KOPT-K1 (cell line): ENCODE data around the gene LRRC8A.

Experiments
- H3K27ac ChIP-seq: fragments of 200-600 bp; sonication (generic); 2 replicates; pipeline ENCODE4 v1.5.1; 2016; ENCODE audit warnings: antibody characterized with exemption, mild to moderate bottlenecking, low read depth, low read length; ENCODE audit not compliant: poor library complexity, severe bottlenecking
- H3K36me3 ChIP-seq: fragments of 200-600 bp; sonication (generic); 2 replicates; pipeline ENCODE4 v1.5.1; 2017; ENCODE audit warnings: antibody characterized with exemption, mild to moderate bottlenecking, low read length, moderate library complexity; ENCODE audit not compliant: insufficient read depth
- H3K9me3 ChIP-seq: fragments of 200-600 bp; sonication (generic); 2 replicates; pipeline ENCODE4 v1.5.1; 2017; ENCODE audit warnings: antibody characterized with exemption, low read length, mild to moderate bottlenecking; ENCODE audit not compliant: insufficient read depth, poor library complexity, severe bottlenecking

LRRC8A gene

DNA sequence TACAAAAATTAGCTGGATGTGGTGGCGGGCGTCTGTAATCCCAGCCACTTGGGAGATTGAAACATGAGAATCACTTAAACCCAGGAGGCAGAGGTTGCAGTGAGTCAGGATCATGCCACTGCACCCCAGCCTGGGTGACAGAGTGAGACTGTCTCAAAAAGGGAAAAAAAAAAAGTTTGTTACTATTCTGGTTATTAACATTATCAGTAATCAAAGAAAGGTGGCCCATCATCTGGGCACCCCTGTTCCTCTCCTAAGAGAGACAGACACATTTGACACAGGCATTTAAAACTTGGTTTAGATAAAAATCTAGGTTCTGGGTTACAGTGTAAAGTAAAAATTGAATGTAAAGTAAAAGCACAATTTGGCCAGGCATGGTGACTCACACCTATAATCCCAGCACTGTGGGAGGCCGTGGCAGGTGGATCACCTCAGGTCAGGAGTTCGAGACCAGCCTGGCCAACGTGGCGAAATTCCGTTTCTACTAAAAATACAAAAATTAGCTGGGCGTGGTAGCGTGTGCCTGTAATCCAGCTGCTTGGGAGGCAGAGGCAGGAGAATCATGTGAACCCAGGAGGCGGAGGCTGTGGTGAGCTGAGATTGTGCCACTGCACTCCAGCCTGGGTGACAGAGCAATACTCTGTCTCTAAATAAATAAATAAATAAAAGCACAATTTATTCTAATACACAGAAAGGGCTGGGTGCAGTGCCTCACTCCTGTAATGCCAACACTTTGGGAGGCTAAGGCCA lies 22.1 kb downstream of the LRRC8A start:
- Histone ChIP-seq H3K36me3 (peaks cover 26% of the 10 kb centered on the region), H3K27ac (no peak overlapping the region), H3K9me3 (no peaks in the 10 kb centered on the region)

DNA sequence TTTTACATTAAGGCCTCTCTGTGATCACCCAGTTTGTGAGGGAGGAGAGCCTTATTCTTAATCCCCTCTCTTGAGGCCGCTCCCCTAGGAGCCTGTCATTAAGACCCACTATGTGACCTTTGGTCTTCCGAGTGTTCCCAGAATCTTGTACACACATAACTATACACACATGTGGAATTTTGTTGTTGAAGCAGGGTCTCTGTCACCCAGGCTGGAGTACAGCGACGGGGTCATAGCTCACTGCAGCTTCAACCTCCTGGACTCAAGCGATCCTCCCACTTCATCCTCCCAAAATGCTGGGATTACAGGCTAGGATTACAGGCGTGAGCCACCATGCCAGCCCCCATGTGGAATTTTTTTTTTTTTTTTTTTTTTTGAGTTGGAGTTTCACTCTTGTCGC lies 24.0 kb downstream of the LRRC8A start:
- no peak overlapping the region for H3K27ac ChIP-seq
- H3K36me3 ChIP-seq, result peaks cover 42% of the 10 kb centered on the region
- no peaks in the 10 kb centered on the region for H3K9me3 ChIP-seq

DNA sequence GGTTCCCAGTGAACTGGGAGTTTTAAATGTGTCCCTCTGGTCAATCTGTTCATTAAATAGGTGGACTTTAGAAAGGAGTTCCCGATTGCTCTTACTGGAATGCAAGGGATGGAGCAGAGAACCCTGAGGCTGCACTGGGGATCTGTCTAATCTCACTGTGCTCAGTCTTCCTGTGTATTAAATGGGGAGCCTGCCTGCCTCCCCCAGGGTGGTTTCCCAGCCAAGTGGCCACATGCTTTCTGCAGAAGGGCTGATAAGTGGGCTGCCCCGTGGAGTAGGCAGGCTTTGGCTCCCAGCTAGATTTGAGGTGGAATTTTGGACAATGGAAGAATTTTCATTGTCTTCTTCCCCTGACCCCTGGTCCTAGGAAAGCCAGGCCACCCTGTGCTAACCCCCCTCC lies 24.8 kb downstream of the LRRC8A start:
- Histone ChIP-seq H3K36me3 (peaks cover 43% of the 10 kb centered on the region), H3K27ac (no peak overlapping the region), H3K9me3 (no peaks in the 10 kb centered on the region)

DNA sequence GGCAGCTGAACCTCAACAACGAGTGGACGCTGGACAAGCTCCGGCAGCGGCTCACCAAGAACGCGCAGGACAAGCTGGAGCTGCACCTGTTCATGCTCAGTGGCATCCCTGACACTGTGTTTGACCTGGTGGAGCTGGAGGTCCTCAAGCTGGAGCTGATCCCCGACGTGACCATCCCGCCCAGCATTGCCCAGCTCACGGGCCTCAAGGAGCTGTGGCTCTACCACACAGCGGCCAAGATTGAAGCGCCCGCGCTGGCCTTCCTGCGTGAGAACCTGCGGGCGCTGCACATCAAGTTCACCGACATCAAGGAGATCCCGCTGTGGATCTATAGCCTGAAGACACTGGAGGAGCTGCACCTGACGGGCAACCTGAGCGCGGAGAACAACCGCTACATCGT lies 26.4 kb downstream of the LRRC8A start:
- Histone ChIP-seq H3K27ac (no peak overlapping the region), H3K9me3 (no peaks in the 10 kb centered on the region), H3K36me3 (peaks cover 56% of the 10 kb centered on the region)

DNA sequence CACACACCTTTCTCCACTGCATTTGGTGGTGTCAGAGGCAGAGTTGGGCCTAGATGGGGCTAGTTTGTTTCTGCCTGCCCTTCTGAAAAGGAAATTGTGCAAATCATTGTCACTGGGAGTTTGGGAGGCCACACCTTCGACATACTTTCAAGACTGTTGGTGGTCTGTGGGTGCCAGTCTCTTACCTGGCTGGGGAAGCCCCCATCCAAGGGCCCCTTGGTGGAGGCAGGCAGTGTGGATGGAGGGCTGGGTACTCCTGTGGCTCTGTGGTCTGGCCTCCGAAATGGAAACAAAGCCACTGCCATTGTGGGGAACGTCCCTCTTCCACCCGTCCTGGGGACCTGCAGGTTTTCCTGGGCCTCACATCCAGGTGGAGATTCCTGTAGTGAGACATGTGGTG lies 27.9 kb downstream of the LRRC8A start:
- peaks cover 69% of the 10 kb centered on the region for H3K36me3 ChIP-seq

DNA sequence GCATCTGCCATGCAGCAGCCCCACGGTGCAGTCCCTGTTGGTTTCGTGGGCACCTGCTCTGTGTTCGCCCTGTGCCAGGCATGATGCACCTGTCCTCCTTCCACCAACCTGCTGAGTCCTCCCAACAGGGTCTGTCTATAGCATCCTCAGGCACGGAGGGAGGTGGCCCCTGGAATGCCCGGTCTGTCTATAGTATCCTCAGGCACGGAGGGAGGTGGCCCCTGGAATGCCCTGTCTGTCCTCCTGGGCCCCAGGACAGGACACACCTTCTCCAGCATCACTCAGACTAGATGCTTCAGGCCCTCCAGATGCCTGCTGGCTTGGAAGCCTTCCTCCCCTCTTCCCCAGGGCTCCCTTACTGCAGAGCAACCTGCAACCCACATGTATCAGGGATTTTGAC lies 29.0 kb downstream of the LRRC8A start:
- H3K36me3 ChIP-seq, result peaks cover 70% of the 10 kb centered on the region
- H3K27ac ChIP-seq, result no peak overlapping the region
- H3K9me3 ChIP-seq, result no peaks in the 10 kb centered on the region

More for the DNA sequence above, 27.9 kb downstream of the LRRC8A start:
- Histone ChIP-seq H3K9me3 (no peaks in the 10 kb centered on the region), H3K27ac (no peak overlapping the region)

DNA sequence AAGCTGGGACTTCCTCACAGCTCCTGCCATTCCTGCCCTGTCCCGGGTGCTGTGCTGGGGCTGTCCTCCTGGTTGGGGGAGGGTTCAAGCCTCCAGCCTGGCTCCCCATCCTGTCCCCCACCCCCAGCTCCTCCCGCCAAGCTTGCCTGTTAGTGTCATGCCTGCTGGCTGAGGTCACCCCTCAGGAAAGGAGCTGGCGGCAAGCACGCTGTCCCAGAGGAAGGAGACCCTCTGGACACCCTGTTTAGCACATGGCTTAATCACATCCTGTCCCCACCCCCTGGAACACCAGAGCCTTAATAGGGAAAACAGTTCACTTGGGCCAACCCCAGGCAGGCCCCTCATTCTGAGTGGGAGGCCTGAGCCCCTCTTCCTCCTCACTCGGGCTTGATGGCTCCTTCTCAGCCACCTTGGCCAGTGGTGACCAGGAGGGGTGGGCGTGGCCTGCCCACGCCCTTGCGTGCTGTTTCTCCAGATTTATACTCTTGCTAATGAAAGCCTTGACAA lies 29.6 kb downstream of the LRRC8A start:
- H3K9me3 ChIP-seq, result no peaks in the 10 kb centered on the region
- H3K36me3 ChIP-seq, result peaks cover 75% of the 10 kb centered on the region
- no peak overlapping the region for H3K27ac ChIP-seq

DNA sequence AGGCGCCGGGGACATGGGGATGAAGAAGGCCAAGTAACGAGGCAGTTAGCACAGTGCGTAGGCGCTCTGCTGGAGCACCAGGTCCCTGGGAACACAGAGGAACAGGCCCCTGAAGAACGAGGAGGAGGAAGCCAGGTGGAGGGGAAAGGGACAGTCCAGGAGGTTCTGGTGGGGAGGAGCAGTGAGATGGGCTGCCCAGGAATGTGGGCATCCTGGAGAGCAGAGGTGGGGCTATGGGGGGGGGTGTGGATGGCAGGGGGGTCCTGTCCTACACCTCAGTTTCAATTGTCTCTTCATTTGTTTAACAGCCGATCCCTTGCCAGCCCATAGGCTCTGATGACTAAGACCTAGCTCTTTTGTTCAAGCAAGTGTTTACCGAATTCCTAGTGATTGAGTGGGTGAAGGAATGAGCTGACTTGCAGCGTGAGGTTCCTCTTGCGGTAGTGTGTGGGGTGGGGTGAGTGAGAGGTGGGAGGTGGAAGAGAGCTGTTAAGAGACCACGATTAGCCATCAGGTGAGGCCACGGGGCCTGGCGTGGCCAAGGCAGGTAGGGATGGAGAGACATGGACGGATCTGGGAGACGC lies 30.4 kb downstream of the LRRC8A start:
- H3K9me3 ChIP-seq, result no peaks in the 10 kb centered on the region
- peaks cover 73% of the 10 kb centered on the region for H3K36me3 ChIP-seq
- no peak overlapping the region for H3K27ac ChIP-seq

DNA sequence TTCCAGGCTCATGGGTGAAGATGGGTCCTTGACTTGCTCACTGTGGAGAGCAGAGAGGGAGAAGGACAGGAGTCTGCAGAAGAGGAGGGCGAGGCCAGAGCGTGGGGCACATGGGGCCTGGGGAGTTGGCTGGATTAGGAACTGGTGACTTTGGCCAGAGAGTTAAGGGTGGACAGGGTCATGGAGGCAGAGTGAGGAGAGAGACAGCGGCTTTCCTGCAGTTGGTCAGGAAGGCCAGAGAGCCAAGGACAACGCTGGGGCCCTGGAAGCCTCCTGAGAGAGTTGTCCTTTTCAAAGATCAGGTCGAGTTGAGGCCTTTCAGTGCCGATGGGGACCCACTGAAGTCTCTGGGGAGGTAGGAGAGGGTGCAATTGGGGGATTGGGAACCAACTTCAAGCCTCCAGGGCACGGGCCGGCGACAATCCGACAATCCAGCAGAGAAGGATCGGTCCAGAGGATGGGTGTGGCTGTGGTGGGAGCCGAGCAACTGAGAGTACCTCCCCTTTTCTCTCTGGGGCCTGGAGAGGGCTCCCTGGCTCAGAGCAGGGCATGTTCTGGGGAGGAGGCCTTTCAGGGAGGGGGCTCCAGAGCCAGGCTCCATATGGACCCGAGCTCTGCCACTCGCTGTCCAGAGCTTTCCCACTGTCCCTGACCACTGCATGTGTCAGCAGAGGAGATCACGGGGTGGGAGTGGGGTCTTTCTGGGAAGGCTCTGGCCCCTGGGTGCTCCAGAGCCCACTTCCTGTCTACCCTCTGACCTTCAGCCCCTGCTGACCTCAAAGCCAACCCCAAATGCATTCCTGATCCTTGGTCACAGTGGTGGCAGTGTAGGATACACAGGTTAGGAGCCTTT lies 31.3 kb downstream of the LRRC8A start:
- Histone ChIP-seq H3K9me3 (no peaks in the 10 kb centered on the region), H3K36me3 (peaks cover 73% of the 10 kb centered on the region), H3K27ac (no peak overlapping the region)

DNA sequence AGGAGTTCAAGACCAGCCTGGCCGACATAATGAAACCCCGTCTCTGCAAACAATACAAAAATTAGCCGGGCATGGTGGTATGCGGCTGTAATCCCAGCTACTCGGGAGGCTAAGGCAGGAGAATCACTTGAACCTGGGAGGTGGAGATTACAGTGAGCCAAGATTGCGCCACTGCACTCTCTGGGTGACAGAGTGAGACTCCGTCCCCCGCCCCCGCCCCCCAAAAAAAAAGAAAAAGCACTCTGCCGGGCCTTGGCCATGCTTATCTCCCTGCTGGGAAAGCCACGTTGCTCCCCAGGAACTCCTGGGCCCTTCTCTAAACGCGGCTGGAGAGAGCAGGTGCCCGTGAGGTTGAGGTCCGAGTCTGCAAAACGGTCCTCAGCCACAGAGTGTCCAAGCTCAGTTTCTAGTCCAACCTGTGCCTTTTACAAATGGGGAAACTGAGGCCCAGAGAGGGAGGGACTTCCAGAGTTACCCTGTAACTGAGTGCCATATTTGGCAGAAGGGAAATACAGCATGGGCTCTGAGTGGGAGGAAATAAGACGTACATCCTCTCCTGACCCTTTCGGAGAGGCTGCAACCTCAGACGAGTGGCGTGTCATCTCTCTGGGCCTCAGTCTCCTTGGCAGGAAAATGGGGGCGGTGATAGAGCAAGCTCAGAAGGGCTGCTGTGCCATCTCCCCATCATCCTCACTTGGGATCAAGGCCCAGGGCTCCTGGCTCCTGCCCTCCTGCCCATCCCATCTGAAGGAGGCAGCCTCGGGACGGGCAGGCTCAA lies 32.3 kb downstream of the LRRC8A start:
- H3K9me3 ChIP-seq, result no peaks in the 10 kb centered on the region
- H3K36me3 ChIP-seq, result peaks cover 65% of the 10 kb centered on the region
- H3K27ac ChIP-seq, result no peak overlapping the region

DNA sequence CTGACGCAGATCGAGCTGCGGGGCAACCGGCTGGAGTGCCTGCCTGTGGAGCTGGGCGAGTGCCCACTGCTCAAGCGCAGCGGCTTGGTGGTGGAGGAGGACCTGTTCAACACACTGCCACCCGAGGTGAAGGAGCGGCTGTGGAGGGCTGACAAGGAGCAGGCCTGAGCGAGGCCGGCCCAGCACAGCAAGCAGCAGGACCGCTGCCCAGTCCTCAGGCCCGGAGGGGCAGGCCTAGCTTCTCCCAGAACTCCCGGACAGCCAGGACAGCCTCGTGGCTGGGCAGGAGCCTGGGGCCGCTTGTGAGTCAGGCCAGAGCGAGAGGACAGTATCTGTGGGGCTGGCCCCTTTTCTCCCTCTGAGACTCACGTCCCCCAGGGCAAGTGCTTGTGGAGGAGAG lies 34.3 kb downstream of the LRRC8A start:
- Histone ChIP-seq H3K36me3 (peaks cover 49% of the 10 kb centered on the region; the same call in 1 of the 2 replicates), H3K9me3 (no peaks in the 10 kb centered on the region), H3K27ac (no peak overlapping the region)

DNA sequence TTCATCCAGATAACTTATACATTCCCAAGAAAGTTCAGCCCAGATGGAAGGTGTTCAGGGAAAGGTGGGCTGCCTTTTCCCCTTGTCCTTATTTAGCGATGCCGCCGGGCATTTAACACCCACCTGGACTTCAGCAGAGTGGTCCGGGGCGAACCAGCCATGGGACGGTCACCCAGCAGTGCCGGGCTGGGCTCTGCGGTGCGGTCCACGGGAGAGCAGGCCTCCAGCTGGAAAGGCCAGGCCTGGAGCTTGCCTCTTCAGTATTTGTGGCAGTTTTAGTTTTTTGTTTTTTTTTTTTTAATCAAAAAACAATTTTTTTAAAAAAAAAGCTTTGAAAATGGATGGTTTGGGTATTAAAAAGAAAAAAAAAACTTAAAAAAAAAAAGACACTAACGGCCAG lies 34.8 kb downstream of the LRRC8A start:
- no peak overlapping the region for H3K27ac ChIP-seq
- H3K9me3 ChIP-seq, result no peaks in the 10 kb centered on the region
- H3K36me3 ChIP-seq, result peaks cover 48% of the 10 kb centered on the region; the same call in 1 of the 2 replicates

DNA sequence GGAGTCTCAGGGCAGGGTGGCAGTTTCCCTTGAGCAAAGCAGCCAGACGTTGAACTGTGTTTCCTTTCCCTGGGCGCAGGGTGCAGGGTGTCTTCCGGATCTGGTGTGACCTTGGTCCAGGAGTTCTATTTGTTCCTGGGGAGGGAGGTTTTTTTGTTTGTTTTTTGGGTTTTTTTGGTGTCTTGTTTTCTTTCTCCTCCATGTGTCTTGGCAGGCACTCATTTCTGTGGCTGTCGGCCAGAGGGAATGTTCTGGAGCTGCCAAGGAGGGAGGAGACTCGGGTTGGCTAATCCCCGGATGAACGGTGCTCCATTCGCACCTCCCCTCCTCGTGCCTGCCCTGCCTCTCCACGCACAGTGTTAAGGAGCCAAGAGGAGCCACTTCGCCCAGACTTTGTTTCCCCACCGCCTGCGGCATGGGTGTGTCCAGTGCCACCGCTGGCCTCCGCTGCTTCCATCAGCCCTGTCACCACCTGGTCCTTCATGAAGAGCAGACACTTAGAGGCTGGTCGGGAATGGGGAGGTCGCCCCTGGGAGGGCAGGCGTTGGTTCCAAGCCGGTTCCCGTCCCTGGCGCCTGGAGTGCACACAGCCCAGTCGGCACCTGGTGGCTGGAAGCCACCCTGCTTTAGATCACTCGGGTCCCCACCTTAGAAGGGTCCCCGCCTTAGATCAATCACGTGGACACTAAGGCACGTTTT lies 35.4 kb downstream of the LRRC8A start:
- Histone ChIP-seq H3K27ac (no peak overlapping the region), H3K9me3 (no peaks in the 10 kb centered on the region), H3K36me3 (peaks cover 42% of the 10 kb centered on the region; the same call in 1 of the 2 replicates)

DNA sequence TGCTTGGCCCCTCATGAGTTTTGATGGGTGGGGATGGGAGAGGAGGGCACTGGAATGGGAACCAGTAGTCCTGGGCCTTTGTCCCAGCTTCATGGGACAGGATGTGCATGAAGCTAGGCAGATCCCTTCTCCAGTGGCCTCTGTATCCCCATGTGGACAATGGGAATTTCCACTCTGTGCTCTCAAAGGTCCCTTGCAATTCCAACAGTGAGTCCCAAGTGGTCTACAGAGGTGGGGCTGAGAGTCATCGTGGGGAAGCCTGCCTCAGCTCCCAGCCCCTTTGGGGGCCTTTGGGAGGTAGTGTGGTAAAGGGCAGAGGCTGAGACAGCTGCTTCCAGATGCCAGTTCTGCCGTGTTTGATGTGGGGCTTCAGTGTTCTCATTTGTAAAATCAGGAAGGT lies 37.0 kb downstream of the LRRC8A start:
- no peaks in the 10 kb centered on the region for H3K9me3 ChIP-seq
- H3K36me3 ChIP-seq, result peaks cover 31% of the 10 kb centered on the region; the same call in 1 of the 2 replicates
- no peak overlapping the region for H3K27ac ChIP-seq
